Uterus (tissue), 4 donors: ENCODE data around the gene CINP. TPM values are rescaled to one million over a fixed set of nuclear protein-coding genes. Genes with fewer than 3 reads are reported as not detected.

ENCODE experiments used
- DNase-seq, 2 donors: peaks; one replicate each; pipeline ENCODE4 v3.0.0-alpha.2; 2019 to 2020
- H3K27ac ChIP-seq, 2 donors: fragments of 200-600 bp; sonication (generic); 1 replicate in 1 of 2; 2 replicates in 1 of 2; pipeline ENCODE4 v1.5.1; 2016 to 2018
- H3K27me3 ChIP-seq, 2 donors: fragments of 200-600 bp; sonication (generic); one replicate each; pipeline ENCODE4 v1.5.1; 2018 to 2019; ENCODE audit warnings: control low read depth in 1 of 2
- H3K36me3 ChIP-seq, 2 donors: fragments of 200-600 bp; sonication (generic); one replicate each; pipeline ENCODE4 v1.5.1; 2019; ENCODE audit warnings: control low read depth in 1 of 2
- H3K4me1 ChIP-seq, 2 donors: fragments of 200-600 bp; sonication (generic); one replicate each; pipeline ENCODE4 v1.5.1; 2018 to 2019; ENCODE audit warnings: control low read depth in 1 of 2
- H3K4me3 ChIP-seq, 2 donors: fragments of 200-600 bp; sonication (generic); 1 replicate in 1 of 2; 2 replicates in 1 of 2; pipeline ENCODE4 v1.5.1; 2018 to 2019; ENCODE audit warnings: mild to moderate bottlenecking in 1 of 2
- H3K9me3 ChIP-seq, 2 donors: fragments of 200-600 bp; sonication (generic); one replicate each; pipeline ENCODE4 v1.5.1; 2019; ENCODE audit warnings: control low read depth in 1 of 2
- CTCF ChIP-seq, 4 experiments: fragments of 200-600 bp in 2 of 4; fragments of 450-650 bp in 2 of 4; sonication (generic) in 2 of 4; IDR thresholded peaks; one replicate each; pipeline ENCODE4 v1.5.1; 2016 to 2019; ENCODE audit warnings: antibody characterized with exemption in 4 of 4, mild to moderate bottlenecking in 2 of 4, moderate library complexity in 1 of 4
- POLR2A ChIP-seq, 2 donors: fragments of 450-650 bp; IDR thresholded peaks; one replicate each; pipeline ENCODE4 v1.6.1; 2016; ENCODE audit warnings: antibody characterized with exemption in 2 of 2, mild to moderate bottlenecking in 1 of 2, moderate library complexity in 1 of 2
- intact Hi-C: fragments of 100-400 bp; cut with DNase I; formaldehyde crosslinking; loops from one replicate; pipeline ENCODE4 v1.15.1; 2023; ENCODE audit warnings: low total_unique reads
- total RNA-seq, 4 donors: library from RNA; depleted of rRNA in 3 of 4; stranded (reverse); fragments of >200 nt in 3 of 4; gene quantifications; one replicate each; pipeline versions ENCODE4 v1.1.0 to v1.2.4, GENCODE V29; 2014 to 2023
- donor health status: DM: yes; HTN: yes; CAD: no.

CINP gene
- total RNA-seq, 4 donors from 2014 or later = 1.5 to 38.2 (median 16.3) TPM

- Histone ChIP-seq H3K9me3 (no peaks in the 10 kb centered on the region), H3K27ac (no peak overlapping the region), H3K36me3 (no peaks in the 10 kb centered on the region), H3K4me3 (no peak overlapping the region), H3K27me3 (no peaks in the 10 kb centered on the region), H3K4me1 (no peaks in the 10 kb centered on the region)
- DNase-seq = no peak
- intact Hi-C loops = no loop called here
- no peak for TF ChIP-seq POLR2A (IDR thresholded peaks at IDR 0.05)
- no peak for TF ChIP-seq CTCF (IDR thresholded peaks at IDR 0.05)
These were observed 20.5 kb downstream of the CINP start for GRCh38 chr14:102342238-102342637.

GRCh38 chr14:102341566-102341965 lies 21.1 kb downstream of the CINP start:
- intact Hi-C loops = no loop called here
- H3K4me1 ChIP-seq = no peaks in the 10 kb centered on the region
- H3K27ac ChIP-seq = no peak overlapping the region
- H3K36me3 ChIP-seq = no peaks in the 10 kb centered on the region
- H3K4me3 ChIP-seq = no peak overlapping the region
- no peak for TF ChIP-seq POLR2A (IDR thresholded peaks at IDR 0.05)
- no peak for TF ChIP-seq CTCF (IDR thresholded peaks at IDR 0.05)
- no peaks in the 10 kb centered on the region for H3K9me3 ChIP-seq
- no peak for DNase-seq
- H3K27me3 ChIP-seq = no peaks in the 10 kb centered on the region

- DNase-seq = no peak
- no peaks in the 10 kb centered on the region for H3K9me3 ChIP-seq
- no peak overlapping the region for H3K4me3 ChIP-seq
- no peak for TF ChIP-seq POLR2A (IDR thresholded peaks at IDR 0.05)
- TF ChIP-seq CTCF (IDR thresholded peaks at IDR 0.05) = no peak
- no peaks in the 10 kb centered on the region for H3K4me1 ChIP-seq
- no peaks in the 10 kb centered on the region for H3K36me3 ChIP-seq
- no peak overlapping the region for H3K27ac ChIP-seq
- no peaks in the 10 kb centered on the region for H3K27me3 ChIP-seq
- intact Hi-C loops = no loop called here
These were observed 24.0 kb downstream of the CINP start for GRCh38 chr14:102338724-102339123.

- H3K4me1 ChIP-seq = no peaks in the 10 kb centered on the region
- H3K36me3 ChIP-seq = no peaks in the 10 kb centered on the region
- no peaks in the 10 kb centered on the region for H3K9me3 ChIP-seq
- no peak for DNase-seq
- H3K27me3 ChIP-seq = no peaks in the 10 kb centered on the region
- no peak for TF ChIP-seq POLR2A (IDR thresholded peaks at IDR 0.05)
- intact Hi-C loops = no loop called here
- H3K27ac ChIP-seq = no peak overlapping the region
- no peak overlapping the region for H3K4me3 ChIP-seq
These were observed 27.5 kb downstream of the CINP start for GRCh38 chr14:102335163-102335562.

GRCh38 chr14:102333795-102334705 lies 28.6 kb downstream of the CINP start:
- Histone ChIP-seq H3K36me3 (no peaks in the 10 kb centered on the region), H3K27me3 (no peaks in the 10 kb centered on the region)

More at GRCh38 chr14:102333795-102334705, 28.6 kb downstream of the CINP start:
- TF ChIP-seq POLR2A (IDR thresholded peaks at IDR 0.05) = no peak
- no peak for TF ChIP-seq CTCF (IDR thresholded peaks at IDR 0.05)
- H3K27ac ChIP-seq = no peak overlapping the region
- H3K9me3 ChIP-seq = no peaks in the 10 kb centered on the region
- DNase-seq = no peak
- H3K4me3 ChIP-seq = no peak overlapping the region
- intact Hi-C loops = no loop called here
- no peaks in the 10 kb centered on the region for H3K4me1 ChIP-seq
